Measurements from ENCODE around the gene IRS1. TPM values are rescaled to one million over a fixed set of nuclear protein-coding genes. Genes with fewer than 3 reads are reported as not detected.

IRS1 gene
- total RNA-seq, 2 donors from 2014 or later = 0.90 to 6.2 TPM

GRCh38 chr2:226800941-226801784 is 1.5 kb upstream of the IRS1 start:
- H3K27ac Mint-ChIP-seq = no peak overlapping the region
- no peaks in the 10 kb centered on the region for H3K9me3 ChIP-seq (ENCODE audit: control insufficient read depth, low read length, poor library complexity, severe bottlenecking)
- H3K36me3 Mint-ChIP-seq (ENCODE audit: low read depth) = peaks cover 2% of the 10 kb centered on the region
- ATAC-seq = peak; percentile 43
- DNase-seq = peak; percentile 30 to 38 (median 36)
- H3K27me3 Mint-ChIP-seq = peaks cover 39% of the 10 kb centered on the region
- H3K4me3 Mint-ChIP-seq = peak overlapping the region; percentile 88
- H3K4me1 Mint-ChIP-seq = peaks cover 18% of the 10 kb centered on the region

- Mint-ChIP-seq H3K27ac (peak overlapping the region; percentile 34), H3K4me1 (peaks cover 18% of the 10 kb centered on the region), H3K4me3 (peak overlapping the region; percentile 88), H3K27me3 (peaks cover 32% of the 10 kb centered on the region), H3K36me3 (ENCODE audit: low read depth) (peaks cover 2% of the 10 kb centered on the region)
- DNase-seq (no peak), ATAC-seq (no peak)
- H3K9me3 ChIP-seq (ENCODE audit: control insufficient read depth, low read length, poor library complexity, severe bottlenecking) = no peaks in the 10 kb centered on the region
These were observed 638 bp upstream of the IRS1 start for GRCh38 chr2:226799976-226800940.

GRCh38 chr2:226798422-226799210 is 1.0 kb downstream of the IRS1 start:
- DNase-seq = peak in 1 of 3 donors; percentile 29
- ATAC-seq = peak; percentile 36
- H3K27me3 Mint-ChIP-seq = peaks cover 16% of the 10 kb centered on the region
- H3K4me3 Mint-ChIP-seq = peak overlapping the region; percentile 88
- H3K4me1 Mint-ChIP-seq = peaks cover 18% of the 10 kb centered on the region
- H3K27ac Mint-ChIP-seq = no peak overlapping the region
- no peaks in the 10 kb centered on the region for H3K9me3 ChIP-seq (ENCODE audit: control insufficient read depth, low read length, poor library complexity, severe bottlenecking)
- H3K36me3 Mint-ChIP-seq (ENCODE audit: low read depth) = peaks cover 2% of the 10 kb centered on the region

- Mint-ChIP-seq H3K27ac (no peak overlapping the region), H3K36me3 (ENCODE audit: low read depth) (peaks cover 2% of the 10 kb centered on the region), H3K4me1 (peaks cover 18% of the 10 kb centered on the region), H3K4me3 (peak overlapping the region; percentile 88), H3K27me3 (peaks cover 11% of the 10 kb centered on the region)
- DNase-seq (no peak), ATAC-seq (no peak)
- H3K9me3 ChIP-seq (ENCODE audit: control insufficient read depth, low read length, poor library complexity, severe bottlenecking) = no peaks in the 10 kb centered on the region
These were observed 1.6 kb downstream of the IRS1 start for GRCh38 chr2:226797989-226798421.

GRCh38 chr2:226797289-226797988 is 2.2 kb downstream of the IRS1 start:
- no peak for ATAC-seq
- no peaks in the 10 kb centered on the region for H3K36me3 Mint-ChIP-seq (ENCODE audit: low read depth)
- H3K4me1 Mint-ChIP-seq = peaks cover 18% of the 10 kb centered on the region
- no peaks in the 10 kb centered on the region for H3K9me3 ChIP-seq (ENCODE audit: control insufficient read depth, low read length, poor library complexity, severe bottlenecking)
- peak overlapping the region; percentile 63 for H3K4me3 Mint-ChIP-seq
- peaks cover 6% of the 10 kb centered on the region for H3K27me3 Mint-ChIP-seq
- no peak for DNase-seq
- no peak overlapping the region for H3K27ac Mint-ChIP-seq

- no peaks in the 10 kb centered on the region for H3K9me3 ChIP-seq (ENCODE audit: control insufficient read depth, low read length, poor library complexity, severe bottlenecking)
- peaks cover 22% of the 10 kb centered on the region for H3K4me1 Mint-ChIP-seq
- ATAC-seq (no peak), DNase-seq (no peak)
- H3K27ac Mint-ChIP-seq = no peak overlapping the region
- no peaks in the 10 kb centered on the region for H3K36me3 Mint-ChIP-seq (ENCODE audit: low read depth)
- peak overlapping the region; percentile 63 for H3K4me3 Mint-ChIP-seq
- peaks cover 4% of the 10 kb centered on the region for H3K27me3 Mint-ChIP-seq
These were observed 2.8 kb downstream of the IRS1 start for GRCh38 chr2:226796840-226797288.

GRCh38 chr2:226796012-226796839 is 3.4 kb downstream of the IRS1 start:
- no peak for DNase-seq
- Mint-ChIP-seq H3K27ac (no peak overlapping the region), H3K27me3 (no peaks in the 10 kb centered on the region), H3K4me1 (peaks cover 18% of the 10 kb centered on the region), H3K36me3 (ENCODE audit: low read depth) (no peaks in the 10 kb centered on the region), H3K4me3 (no peak overlapping the region)
- ATAC-seq = no peak
- H3K9me3 ChIP-seq (ENCODE audit: control insufficient read depth, low read length, poor library complexity, severe bottlenecking) = no peaks in the 10 kb centered on the region

GRCh38 chr2:226795281-226796011 is 4.2 kb downstream of the IRS1 start:
- DNase-seq (no peak), ATAC-seq (no peak)
- H3K4me3 Mint-ChIP-seq = no peak overlapping the region
- H3K27me3 Mint-ChIP-seq = no peaks in the 10 kb centered on the region
- no peaks in the 10 kb centered on the region for H3K36me3 Mint-ChIP-seq (ENCODE audit: low read depth)
- H3K9me3 ChIP-seq (ENCODE audit: control insufficient read depth, low read length, poor library complexity, severe bottlenecking) = no peaks in the 10 kb centered on the region
- peaks cover 17% of the 10 kb centered on the region for H3K4me1 Mint-ChIP-seq
- no peak overlapping the region for H3K27ac Mint-ChIP-seq

- Mint-ChIP-seq H3K36me3 (ENCODE audit: low read depth) (no peaks in the 10 kb centered on the region), H3K4me3 (no peak overlapping the region), H3K4me1 (peaks cover 17% of the 10 kb centered on the region), H3K27ac (no peak overlapping the region), H3K27me3 (no peaks in the 10 kb centered on the region)
- no peaks in the 10 kb centered on the region for H3K9me3 ChIP-seq (ENCODE audit: control insufficient read depth, low read length, poor library complexity, severe bottlenecking)
- no peak for DNase-seq
- no peak for ATAC-seq
These were observed 4.9 kb downstream of the IRS1 start for GRCh38 chr2:226794751-226795171.

- H3K27ac Mint-ChIP-seq = no peak overlapping the region
- DNase-seq = no peak
- H3K9me3 ChIP-seq (ENCODE audit: control insufficient read depth, low read length, poor library complexity, severe bottlenecking) = no peaks in the 10 kb centered on the region
- no peak overlapping the region for H3K4me3 Mint-ChIP-seq
- H3K27me3 Mint-ChIP-seq = no peaks in the 10 kb centered on the region
- no peaks in the 10 kb centered on the region for H3K36me3 Mint-ChIP-seq (ENCODE audit: low read depth)
- no peak for ATAC-seq
- peaks cover 16% of the 10 kb centered on the region for H3K4me1 Mint-ChIP-seq
These were observed 5.4 kb downstream of the IRS1 start for GRCh38 chr2:226794196-226794661.

GRCh38 chr2:226793646-226794045 is 6.0 kb downstream of the IRS1 start:
- H3K9me3 ChIP-seq (ENCODE audit: control insufficient read depth, low read length, poor library complexity, severe bottlenecking) = no peaks in the 10 kb centered on the region
- no peak overlapping the region for H3K4me3 Mint-ChIP-seq
- DNase-seq = no peak
- H3K27ac Mint-ChIP-seq = no peak overlapping the region
- no peaks in the 10 kb centered on the region for H3K27me3 Mint-ChIP-seq
- no peaks in the 10 kb centered on the region for H3K36me3 Mint-ChIP-seq (ENCODE audit: low read depth)
- no peak for ATAC-seq
- peaks cover 15% of the 10 kb centered on the region for H3K4me1 Mint-ChIP-seq
